Right atrium auricular region (tissue), 2 donors: ENCODE data around the gene INSL3. TPM values are rescaled to one million over a fixed set of nuclear protein-coding genes. Genes with fewer than 3 reads are reported as not detected.

Experiments
- DNase-seq: peaks from one replicate; pipeline ENCODE4 v3.0.0-alpha.2; 2019; ENCODE audit warnings: low spot score
- H3K27ac ChIP-seq, 2 donors: fragments of 200-600 bp; sonication (generic); 1 replicate in 1 of 2; 2 replicates in 1 of 2; pipeline ENCODE4 v1.5.1; 2016 to 2019
- H3K27me3 ChIP-seq, 2 donors: fragments of 200-600 bp; sonication (generic); one replicate each; pipeline versions ENCODE4 v1.5.1 to v1.6.0; 2017 to 2019
- H3K36me3 ChIP-seq: fragments of 200-600 bp; sonication (generic); one replicate; pipeline ENCODE4 v1.5.1; 2016
- H3K4me1 ChIP-seq, 2 donors: fragments of 200-600 bp; sonication (generic); one replicate each; pipeline versions ENCODE4 v1.5.1 to v1.6.0; 2017 to 2019
- H3K4me3 ChIP-seq, 2 donors: fragments of 200-600 bp; sonication (generic); 1 replicate in 1 of 2; 2 replicates in 1 of 2; pipeline ENCODE4 v1.5.1; 2017 to 2019; ENCODE audit warnings: mild to moderate bottlenecking in 1 of 2, moderate library complexity in 1 of 2
- H3K9me3 ChIP-seq, 2 donors: fragments of 200-600 bp; sonication (generic); one replicate each; pipeline ENCODE4 v1.5.1; 2019
- total RNA-seq, 2 donors: library from RNA; depleted of rRNA; stranded (reverse); fragments of >200 nt; gene quantifications; one replicate each; pipeline ENCODE4 v1.1.0, GENCODE V29; 2016
- TF ChIP-seq, protein P1 (sequence below), 2 donors: fragments of 200-600 bp; sonication (generic); IDR thresholded peaks; one replicate each; pipeline ENCODE4 v1.5.1; 2019; ENCODE audit warnings: antibody characterized with exemption in 2 of 2

The INSL3 gene
- total RNA-seq, 2 donors from 2014 or later = not detected

DNA sequence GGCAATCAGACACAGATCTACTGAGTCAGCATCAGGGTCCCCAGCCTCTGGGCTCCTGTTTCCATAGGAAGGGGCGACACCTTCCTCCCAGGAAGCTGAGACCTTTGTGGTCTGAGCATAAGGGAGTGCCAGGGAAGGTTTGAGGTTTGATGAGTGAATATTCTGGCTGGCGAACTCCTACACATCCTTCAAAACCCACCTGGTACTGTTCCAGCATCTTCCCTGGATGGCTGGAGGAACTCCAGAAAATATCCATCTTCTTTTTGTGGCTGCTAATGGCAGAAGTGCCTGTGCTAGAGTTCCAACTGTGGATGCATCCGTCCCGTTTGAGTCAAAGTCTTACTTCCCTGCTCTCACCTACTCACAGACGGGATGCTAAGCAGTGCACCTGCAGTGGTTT lies 9.2 kb downstream of the INSL3 start:
- Histone ChIP-seq H3K4me3 (no peak overlapping the region), H3K27ac (no peak overlapping the region), H3K9me3 (peaks cover 0 to 9% of the 10 kb centered on the region in 2 donors), H3K4me1 (no peaks in the 10 kb centered on the region), H3K27me3 (no peaks in the 10 kb centered on the region), H3K36me3 (no peaks in the 10 kb centered on the region)
- TF ChIP-seq, protein P1, sequence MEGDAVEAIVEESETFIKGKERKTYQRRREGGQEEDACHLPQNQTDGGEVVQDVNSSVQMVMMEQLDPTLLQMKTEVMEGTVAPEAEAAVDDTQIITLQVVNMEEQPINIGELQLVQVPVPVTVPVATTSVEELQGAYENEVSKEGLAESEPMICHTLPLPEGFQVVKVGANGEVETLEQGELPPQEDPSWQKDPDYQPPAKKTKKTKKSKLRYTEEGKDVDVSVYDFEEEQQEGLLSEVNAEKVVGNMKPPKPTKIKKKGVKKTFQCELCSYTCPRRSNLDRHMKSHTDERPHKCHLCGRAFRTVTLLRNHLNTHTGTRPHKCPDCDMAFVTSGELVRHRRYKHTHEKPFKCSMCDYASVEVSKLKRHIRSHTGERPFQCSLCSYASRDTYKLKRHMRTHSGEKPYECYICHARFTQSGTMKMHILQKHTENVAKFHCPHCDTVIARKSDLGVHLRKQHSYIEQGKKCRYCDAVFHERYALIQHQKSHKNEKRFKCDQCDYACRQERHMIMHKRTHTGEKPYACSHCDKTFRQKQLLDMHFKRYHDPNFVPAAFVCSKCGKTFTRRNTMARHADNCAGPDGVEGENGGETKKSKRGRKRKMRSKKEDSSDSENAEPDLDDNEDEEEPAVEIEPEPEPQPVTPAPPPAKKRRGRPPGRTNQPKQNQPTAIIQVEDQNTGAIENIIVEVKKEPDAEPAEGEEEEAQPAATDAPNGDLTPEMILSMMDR (IDR thresholded peaks at IDR 0.05) = no peak
- no peak for DNase-seq

DNA sequence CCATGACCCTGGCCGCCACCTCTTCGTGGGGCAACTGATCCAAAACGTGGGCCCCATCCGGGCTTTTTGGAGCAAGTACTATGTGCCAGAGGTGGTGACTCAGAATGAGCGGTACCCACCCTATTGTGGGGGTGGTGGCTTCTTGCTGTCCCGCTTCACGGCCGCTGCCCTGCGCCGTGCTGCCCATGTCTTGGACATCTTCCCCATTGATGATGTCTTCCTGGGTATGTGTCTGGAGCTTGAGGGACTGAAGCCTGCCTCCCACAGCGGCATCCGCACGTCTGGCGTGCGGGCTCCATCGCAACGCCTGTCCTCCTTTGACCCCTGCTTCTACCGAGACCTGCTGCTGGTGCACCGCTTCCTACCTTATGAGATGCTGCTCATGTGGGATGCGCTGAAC lies 9.6 kb downstream of the INSL3 start:
- Histone ChIP-seq H3K4me3 (no peak overlapping the region), H3K27ac (no peak overlapping the region), H3K9me3 (peaks cover 0 to 9% of the 10 kb centered on the region in 2 donors), H3K27me3 (no peaks in the 10 kb centered on the region), H3K4me1 (no peaks in the 10 kb centered on the region), H3K36me3 (no peaks in the 10 kb centered on the region)
- DNase-seq = no peak
- TF ChIP-seq, protein P1 (IDR thresholded peaks at IDR 0.05) = no peak

DNA sequence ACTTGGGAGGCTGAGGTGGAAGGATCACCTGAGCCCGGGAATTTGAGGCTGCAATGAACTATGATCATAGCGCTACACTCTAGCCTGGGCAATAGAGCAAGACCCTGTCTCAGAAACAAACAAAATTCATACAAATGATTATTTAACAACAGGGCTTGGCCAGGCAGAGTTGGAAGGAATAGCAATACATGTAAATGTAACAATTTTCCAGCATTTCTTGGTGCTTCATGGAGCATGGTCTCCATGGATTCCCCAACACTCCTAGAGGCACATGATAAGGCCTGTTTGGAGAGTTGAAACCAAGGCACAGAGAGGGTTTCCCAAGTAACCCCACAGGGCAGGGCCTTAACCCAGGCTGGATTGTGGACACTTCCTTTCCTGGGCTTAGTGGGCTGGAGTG lies 10.2 kb downstream of the INSL3 start:
- DNase-seq = no peak
- no peaks in the 10 kb centered on the region for H3K27me3 ChIP-seq
- TF ChIP-seq, protein P1 (IDR thresholded peaks at IDR 0.05) = no peak
- no peaks in the 10 kb centered on the region for H3K4me1 ChIP-seq
- no peak overlapping the region for H3K4me3 ChIP-seq
- no peaks in the 10 kb centered on the region for H3K36me3 ChIP-seq
- no peak overlapping the region for H3K27ac ChIP-seq
- H3K9me3 ChIP-seq = peaks cover 0 to 9% of the 10 kb centered on the region in 2 donors

DNA sequence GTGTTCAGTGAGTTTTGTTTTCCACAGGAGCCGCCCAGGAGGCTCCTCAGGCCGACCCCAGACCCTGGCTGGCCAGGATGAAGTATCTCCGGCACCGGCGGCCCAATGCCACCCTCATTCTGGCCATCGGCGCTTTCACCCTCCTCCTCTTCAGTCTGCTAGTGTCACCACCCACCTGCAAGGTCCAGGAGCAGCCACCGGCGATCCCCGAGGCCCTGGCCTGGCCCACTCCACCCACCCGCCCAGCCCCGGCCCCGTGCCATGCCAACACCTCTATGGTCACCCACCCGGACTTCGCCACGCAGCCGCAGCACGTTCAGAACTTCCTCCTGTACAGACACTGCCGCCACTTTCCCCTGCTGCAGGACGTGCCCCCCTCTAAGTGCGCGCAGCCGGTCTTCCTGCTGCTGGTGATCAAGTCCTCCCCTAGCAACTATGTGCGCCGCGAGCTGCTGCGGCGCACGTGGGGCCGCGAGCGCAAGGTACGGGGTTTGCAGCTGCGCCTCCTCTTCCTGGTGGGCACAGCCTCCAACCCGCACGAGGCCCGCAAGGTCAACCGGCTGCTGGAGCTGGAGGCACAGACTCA lies 13.5 kb downstream of the INSL3 start:
- Histone ChIP-seq H3K27ac (no peak overlapping the region), H3K4me1 (no peaks in the 10 kb centered on the region), H3K4me3 (no peak overlapping the region), H3K9me3 (peaks cover 0 to 9% of the 10 kb centered on the region in 2 donors), H3K27me3 (no peaks in the 10 kb centered on the region), H3K36me3 (no peaks in the 10 kb centered on the region)
- DNase-seq = no peak
- TF ChIP-seq, protein P1 (IDR thresholded peaks at IDR 0.05) = no peak

DNA sequence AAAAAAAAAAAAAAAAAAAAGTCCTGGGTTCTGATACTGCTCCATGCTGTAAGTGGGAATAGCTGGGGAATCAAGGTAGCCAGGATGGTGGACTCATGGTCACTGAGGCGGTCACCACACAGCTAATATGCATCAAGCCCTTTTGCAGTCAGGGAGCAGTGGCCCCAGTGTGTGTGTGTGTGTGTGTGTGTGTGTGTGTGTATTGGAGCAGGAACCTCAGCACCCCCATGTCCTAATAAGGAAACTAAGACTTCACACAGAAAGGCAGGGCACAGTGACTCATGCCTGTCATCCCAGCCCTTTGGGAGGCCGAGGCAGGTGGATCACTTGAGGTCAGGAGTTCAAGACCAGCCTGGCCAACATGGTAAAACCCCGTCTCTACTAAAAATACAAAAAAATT lies 14.4 kb downstream of the INSL3 start:
- TF ChIP-seq, protein P1 (IDR thresholded peaks at IDR 0.05) = no peak
- peaks cover 0 to 9% of the 10 kb centered on the region in 2 donors for H3K9me3 ChIP-seq
- no peak overlapping the region for H3K4me3 ChIP-seq
- DNase-seq = no peak
- no peaks in the 10 kb centered on the region for H3K4me1 ChIP-seq
- no peaks in the 10 kb centered on the region for H3K27me3 ChIP-seq
- H3K36me3 ChIP-seq = no peaks in the 10 kb centered on the region
- no peak overlapping the region for H3K27ac ChIP-seq

DNA sequence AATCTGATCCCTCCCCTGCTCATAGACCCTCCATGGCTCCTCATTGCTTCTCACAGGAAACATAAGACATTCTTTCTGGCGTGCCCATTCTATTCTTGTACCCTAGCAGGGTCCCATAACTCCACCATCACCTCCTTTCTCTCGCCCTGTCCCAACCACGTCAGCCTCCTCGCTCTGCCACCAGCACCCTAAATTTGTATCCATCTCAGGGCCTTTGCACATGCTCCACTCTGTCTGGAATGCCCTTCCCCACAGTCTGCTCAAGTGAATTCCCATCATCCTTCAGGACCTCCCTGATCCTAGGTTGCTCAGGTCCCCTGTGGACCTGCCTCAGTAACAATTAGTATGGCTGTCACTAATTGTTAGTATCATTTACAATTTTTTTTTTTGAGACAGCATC lies 15.9 kb downstream of the INSL3 start:
- H3K4me3 ChIP-seq = no peak overlapping the region

More for the DNA sequence above, 15.9 kb downstream of the INSL3 start:
- Histone ChIP-seq H3K9me3 (no peaks in the 10 kb centered on the region), H3K4me1 (no peaks in the 10 kb centered on the region), H3K27me3 (no peaks in the 10 kb centered on the region), H3K36me3 (no peaks in the 10 kb centered on the region), H3K27ac (no peak overlapping the region)
- TF ChIP-seq, protein P1 (IDR thresholded peaks at IDR 0.05) = no peak
- no peak for DNase-seq
